Measurements from ENCODE around the gene FBN2. TPM values are rescaled to one million over a fixed set of nuclear protein-coding genes. Genes with fewer than 3 reads are reported as not detected.

The FBN2 gene
- total RNA-seq, 4 donors from 2014 or later, result 0.16 to 2.4 (median 0.26) TPM

GRCh38 chr5:128273736-128274135 is 264.3 kb downstream of the FBN2 start:
- no peak for TF ChIP-seq CTCF (IDR thresholded peaks at IDR 0.05; ENCODE audit: low read depth)

DNA sequence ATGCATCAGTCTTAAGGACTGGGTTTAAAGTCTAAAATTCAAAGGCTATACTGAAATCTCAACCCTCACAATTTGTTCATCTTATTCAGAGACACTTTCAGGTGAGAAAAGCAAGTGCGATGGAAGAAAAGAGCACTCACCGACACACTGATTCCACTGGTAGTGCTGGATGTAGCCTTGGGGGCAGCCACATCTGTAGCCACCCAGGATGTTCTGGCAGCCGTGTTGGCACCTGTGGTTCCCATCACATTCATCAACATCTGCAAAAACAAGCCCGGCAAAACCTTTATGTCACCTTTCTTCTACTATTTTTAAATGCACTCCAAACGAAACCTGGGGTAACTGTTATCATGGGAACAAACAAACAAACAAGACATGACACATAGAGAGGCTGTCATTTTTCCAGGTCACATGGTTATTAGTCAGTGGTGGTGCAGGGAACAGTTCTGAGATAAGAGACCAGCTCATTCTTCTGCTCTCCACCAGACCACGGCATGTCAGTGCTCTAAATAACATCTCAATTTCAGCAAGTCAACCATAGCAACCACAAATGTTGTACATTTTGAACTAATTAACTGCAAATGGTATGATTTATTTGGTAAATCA is 266.1 kb downstream of the FBN2 start:
- TF ChIP-seq CTCF (IDR thresholded peaks at IDR 0.05; ENCODE audit: low read depth), result no peak

DNA sequence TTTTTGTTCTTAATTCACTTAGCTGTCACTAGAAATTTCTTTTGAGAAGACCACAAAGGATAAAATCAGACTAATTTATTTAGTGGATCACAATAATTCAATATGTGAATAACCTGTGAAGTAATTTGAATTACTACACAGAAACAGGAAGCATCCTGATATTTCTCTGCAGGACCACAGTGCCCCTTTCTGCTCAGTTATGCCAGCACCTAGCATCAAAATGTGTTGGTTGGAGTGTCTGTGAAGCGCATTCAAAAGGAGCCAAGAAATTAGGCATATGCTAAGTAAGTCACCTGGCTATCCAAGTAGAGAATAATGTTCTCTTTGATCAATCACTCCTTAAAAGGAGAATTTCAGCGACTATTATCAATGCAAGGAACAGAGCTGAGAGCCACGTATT is 267.0 kb downstream of the FBN2 start:
- no peak for TF ChIP-seq CTCF (IDR thresholded peaks at IDR 0.05; ENCODE audit: low read depth)

- TF ChIP-seq CTCF (IDR thresholded peaks at IDR 0.05; ENCODE audit: low read depth), result no peak
These were observed 273.3 kb downstream of the FBN2 start for GRCh38 chr5:128264564-128265360.

GRCh38 chr5:128263357-128263756 is 274.7 kb downstream of the FBN2 start:
- TF ChIP-seq CTCF (IDR thresholded peaks at IDR 0.05; ENCODE audit: low read depth), result no peak

DNA sequence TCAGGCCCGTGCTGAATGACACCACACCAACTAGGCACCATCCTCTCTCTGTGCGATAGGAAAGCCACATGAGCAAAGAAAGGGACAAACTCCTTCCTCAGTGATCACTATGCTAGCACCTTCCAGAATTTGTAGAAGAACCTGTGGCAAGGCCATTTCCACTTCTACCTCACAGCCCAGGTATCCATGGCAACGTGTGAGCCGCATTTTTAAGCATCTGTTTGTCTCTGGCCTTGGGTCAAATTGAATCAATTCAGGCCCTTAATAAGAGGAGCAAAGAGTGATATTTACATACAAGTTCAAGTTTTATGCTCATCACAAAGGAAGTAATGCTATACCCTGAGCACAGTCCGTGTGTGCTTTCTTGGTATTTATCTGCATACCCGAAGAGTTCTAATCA is 275.1 kb downstream of the FBN2 start:
- no peak for TF ChIP-seq CTCF (IDR thresholded peaks at IDR 0.05; ENCODE audit: low read depth)

- no peak for TF ChIP-seq CTCF (IDR thresholded peaks at IDR 0.05; ENCODE audit: low read depth)
These were observed 278.4 kb downstream of the FBN2 start for GRCh38 chr5:128259607-128260021.

Data from subcutaneous adipose tissue (tissue), 4 donors.